Urothelium cell line (cell line): ENCODE results near the gene CLDN7.
"Not testable (repeated sequence)": the region's sequence is repeated elsewhere in the genome, so short reads cannot be mapped to it uniquely, and the experiment has no call there.

ENCODE experiments used
- DNase-seq: peaks from one replicate; pipeline ENCODE4 v3.0.0; 2011; ENCODE audit warnings: low spot score, mixed read lengths
- FAIRE-seq: peaks from 2 replicates; lab custom pipeline; 2011; peaks lifted over from hg19 to GRCh38; lab: Jason Lieb, UNC

CLDN7 gene

DNA sequence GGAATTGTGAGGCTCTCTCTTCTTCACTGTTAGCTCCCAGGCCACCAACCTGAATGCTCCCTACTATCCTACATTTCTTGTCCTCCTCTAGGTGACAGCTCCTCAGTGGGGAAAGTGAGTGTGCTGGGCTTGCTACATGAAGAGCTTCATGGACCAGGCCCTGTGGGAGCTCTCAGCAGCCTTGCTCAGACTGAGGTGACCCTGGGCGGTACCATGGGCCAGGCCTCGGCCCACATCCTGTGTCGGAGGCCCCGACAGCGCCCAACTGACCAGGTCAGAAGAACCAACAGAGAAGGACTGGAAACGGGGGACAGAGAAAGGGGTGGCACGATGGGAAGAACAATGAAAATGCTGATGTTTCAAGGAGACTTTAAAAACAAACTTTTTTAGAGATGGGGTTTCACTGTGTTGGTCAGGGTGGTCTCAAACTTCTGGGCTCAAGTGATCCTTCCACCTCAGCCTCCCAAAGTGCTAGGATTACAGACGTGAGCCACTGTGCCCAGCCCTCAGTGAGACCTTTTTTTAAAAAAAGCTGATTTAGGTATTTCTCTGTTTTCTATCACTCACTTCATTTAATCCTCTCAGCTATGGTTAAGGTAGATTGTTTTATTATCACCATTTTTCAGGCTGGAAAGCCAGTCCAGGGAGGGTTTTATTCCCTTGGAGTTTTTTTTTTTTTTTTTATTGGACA, 5.4 kb downstream of the CLDN7 start:
- FAIRE-seq: no peak
- DNase-seq: no peak

DNA sequence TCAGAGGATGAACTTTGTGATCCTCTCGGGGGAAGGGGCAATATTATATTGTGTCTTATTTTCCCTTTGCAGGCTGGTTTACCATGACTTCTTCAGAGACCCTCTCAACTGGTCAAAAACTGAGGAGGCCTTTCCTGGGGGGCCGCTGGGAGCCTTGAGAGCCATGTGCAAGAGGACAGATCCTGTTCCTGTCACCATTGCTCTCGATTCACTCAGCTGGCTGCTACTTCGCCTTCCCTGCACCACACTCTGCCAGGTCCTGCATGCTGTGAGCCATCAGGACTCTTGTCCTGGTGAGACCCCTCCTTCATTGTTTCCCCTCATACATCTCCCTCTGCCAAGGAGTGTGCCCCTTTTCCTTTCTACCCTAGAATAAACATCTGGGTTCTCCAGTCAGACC, 7.8 kb downstream of the CLDN7 start:
- FAIRE-seq (no peak), DNase-seq (no peak)

DNA sequence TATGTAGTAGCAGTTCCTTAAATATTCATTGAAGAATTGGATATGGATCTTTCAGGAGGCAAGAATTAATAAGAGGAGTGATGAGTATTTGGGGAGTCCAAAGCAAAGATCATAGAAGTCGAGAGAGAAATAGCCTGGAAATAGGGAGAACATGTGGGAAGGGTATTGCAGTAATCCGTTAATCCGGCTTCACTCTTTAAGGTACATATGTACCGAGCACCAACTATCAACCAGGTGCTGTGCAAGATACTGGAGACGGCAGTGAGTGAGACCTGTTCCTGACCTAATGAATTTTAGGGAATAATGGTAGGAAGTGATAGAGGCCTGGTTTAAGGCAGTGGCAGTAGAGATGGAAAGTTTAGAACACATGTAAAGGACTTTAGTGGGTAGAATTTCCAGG, 9.2 kb downstream of the CLDN7 start:
- DNase-seq: no peak
- FAIRE-seq: no peak

DNA sequence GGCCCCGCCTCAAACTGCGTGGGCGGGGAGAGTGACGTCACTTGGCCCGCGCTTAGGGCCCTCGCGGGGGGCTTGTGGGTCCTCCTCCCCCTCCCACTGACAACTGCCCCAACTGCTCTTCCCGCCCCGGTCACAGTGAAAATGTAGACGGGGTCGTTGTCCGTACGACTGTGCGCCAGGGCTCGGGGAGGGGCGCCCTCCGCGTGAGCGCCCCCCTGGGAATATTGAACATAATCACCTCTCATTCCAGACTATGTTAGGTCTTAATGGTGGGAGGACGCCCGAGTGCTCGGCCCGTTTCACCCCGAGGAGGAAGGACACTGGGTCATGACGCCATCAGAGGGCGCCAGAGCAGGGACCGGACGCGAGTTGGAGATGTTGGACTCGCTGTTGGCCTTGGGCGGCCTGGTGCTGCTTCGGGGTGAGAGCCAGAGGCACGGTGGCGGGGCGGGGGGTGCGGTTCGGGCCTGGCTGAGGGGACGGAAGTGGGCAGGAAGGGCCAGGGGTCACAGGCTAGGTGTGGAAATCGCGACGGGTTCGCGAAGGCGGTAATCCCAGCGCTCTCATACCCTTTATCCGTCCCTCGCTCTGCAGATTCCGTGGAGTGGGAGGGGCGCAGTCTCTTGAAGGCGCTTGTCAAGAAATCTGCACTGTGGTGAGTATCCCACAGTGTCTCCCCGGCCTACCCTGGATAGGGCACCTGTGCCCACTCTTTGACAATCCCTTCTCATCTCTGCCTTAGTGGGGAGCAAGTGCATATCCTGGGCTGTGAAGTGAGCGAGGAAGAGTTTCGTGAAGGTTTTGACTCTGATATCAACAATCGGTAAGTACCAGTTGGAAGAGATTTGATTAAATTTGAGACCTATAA, 9.9 kb downstream of the CLDN7 start, which contains the start of gene ELP5:
ELP5 (plus strand) TSS at position 40 of the 868 bp plus-strand sequence; CDS start at position 376, 336 bp downstream.
- FAIRE-seq (peak; percentile 13), DNase-seq (peak; percentile 84)

GRCh38 chr17:7251661-7252175, 10.6 kb downstream of the CLDN7 start, which contains the start of gene CTDNEP1:
TSS of gene CTDNEP1 (minus strand) at chr17:7251734. CDS start at chr17:7251296, 438 bp downstream.
- FAIRE-seq (peak; percentile 81), DNase-seq (peak; percentile 92)

DNA sequence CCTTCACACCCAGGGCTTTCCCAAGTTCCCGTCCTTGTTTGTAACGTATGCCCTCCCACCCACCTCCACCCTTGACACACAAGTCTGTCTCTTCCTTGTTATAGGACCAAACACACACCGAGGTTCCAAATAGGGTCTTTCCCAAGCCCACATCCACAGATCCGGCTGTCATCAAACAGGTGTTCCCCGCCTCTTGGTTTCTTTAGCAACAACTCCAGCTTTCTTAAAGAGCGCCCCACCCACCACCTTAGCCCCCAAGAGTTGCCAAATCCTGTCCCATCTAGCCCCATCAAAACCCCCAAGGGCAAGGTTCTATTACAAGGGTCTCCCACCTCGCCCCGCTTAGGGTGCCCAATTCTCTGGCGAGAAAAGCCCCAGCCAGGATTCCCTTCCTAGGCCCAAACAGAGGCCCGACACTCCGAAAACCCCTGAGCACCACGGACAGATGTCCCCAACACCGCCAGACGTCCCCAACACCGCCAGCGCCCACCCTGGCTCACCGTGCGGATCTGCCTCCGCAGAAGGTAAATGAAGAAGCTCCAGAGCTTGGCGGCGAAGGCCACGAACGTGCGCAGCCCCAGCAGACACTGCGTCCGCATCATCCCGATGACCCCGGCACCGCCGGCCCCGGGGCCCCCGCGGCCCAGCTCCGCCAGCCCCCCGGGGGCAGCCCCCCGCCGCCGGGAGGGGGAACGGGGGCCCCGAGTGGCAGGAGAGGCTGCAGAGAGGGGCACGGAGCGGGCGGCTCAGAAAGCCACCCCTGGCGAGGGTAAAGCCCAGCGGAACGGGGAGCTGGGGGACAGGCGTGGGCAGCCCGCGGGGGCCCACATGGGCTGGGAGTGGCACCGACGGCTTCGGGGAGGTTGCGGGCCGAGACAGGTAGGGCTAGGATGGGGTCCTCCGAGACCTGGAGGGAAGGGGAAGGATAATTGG, 11.3 kb downstream of the CLDN7 start:
- no peak for FAIRE-seq
- DNase-seq: no peak

GRCh38 chr17:7249830-7250229, 12.4 kb downstream of the CLDN7 start:
- FAIRE-seq: no peak
- no peak for DNase-seq

- no peak for FAIRE-seq
- DNase-seq: no peak
Observed at GRCh38 chr17:7249214-7249613, 13.1 kb downstream of the CLDN7 start.

- DNase-seq (no peak), FAIRE-seq (no peak)
Observed at GRCh38 chr17:7248796-7249195, 13.5 kb downstream of the CLDN7 start.

GRCh38 chr17:7246779-7247178, 15.5 kb downstream of the CLDN7 start:
- FAIRE-seq (no peak), DNase-seq (no peak)

DNA sequence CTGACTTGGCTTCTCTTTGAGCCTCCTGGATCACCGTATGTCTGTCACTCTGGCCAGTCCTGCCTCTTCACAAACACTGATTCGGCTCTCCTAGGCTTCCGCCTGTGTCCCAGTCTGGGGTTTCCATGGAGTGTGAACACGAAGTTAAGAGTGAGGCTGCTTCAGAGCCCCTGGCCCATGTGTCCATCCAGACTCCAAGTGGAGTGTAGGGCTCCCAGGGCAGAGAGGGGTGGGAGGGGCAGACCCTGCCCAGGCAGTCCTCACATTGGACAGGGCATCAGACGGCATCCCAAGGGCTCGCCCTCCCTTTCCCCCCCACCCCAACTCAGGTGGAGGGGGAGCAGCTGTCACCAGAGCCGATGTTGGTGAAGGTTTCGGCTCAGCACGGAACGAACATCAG, 18.4 kb downstream of the CLDN7 start:
- FAIRE-seq, DNase-seq: not testable (repeated sequence)

GRCh38 chr17:7243453-7243729, 18.9 kb downstream of the CLDN7 start:
- FAIRE-seq (no peak), DNase-seq (no peak)

DNA sequence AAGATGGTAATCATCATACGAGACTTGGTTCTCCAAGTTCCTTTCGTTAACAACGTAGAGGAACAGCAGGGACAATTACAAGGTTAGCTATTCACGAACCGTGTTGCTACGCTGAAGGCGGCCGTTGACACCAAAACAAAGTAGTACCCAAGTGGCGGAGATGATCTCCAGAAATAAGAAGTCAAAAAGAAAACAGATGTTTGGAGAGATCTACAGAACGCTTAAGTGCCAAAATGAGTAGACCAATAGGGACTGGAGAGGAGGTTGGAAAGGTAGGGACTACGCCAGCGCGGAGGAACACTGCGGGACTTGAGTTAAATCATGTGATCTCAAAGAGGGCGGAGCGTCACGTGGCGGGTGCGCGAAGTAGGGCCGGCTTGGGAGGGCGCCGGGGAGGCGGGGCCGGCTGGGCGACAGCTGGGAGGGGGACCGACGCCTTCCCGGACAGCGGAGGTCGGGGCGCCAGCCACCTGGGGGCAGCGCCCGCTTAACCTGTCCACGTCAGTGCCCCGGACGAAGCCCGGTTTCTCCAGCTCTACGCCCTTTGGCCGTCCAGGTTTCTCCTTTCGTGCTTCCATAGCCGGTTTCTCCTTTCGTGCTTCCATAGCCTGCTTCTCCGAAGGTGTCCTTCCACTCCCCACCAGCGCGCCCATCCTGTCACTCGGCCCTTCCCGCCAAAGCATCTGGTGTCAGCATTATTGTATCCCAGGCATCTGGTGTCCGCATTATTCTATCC, 19.4 kb downstream of the CLDN7 start:
- no peak for FAIRE-seq
- peak; percentile 79 for DNase-seq

GRCh38 chr17:7241783-7242716, 20.2 kb downstream of the CLDN7 start, which contains the start of gene GABARAP:
TSS of gene GABARAP (minus strand) at chr17:7242449. CDS start at chr17:7242330, 119 bp downstream.
- DNase-seq: peak; percentile 72
- no peak for FAIRE-seq

- DNase-seq (no peak), FAIRE-seq (no peak)
Observed at GRCh38 chr17:7241090-7241733, 21.1 kb downstream of the CLDN7 start.

- FAIRE-seq (no peak), DNase-seq (no peak)
Observed at GRCh38 chr17:7240375-7240774, 21.9 kb downstream of the CLDN7 start.

DNA sequence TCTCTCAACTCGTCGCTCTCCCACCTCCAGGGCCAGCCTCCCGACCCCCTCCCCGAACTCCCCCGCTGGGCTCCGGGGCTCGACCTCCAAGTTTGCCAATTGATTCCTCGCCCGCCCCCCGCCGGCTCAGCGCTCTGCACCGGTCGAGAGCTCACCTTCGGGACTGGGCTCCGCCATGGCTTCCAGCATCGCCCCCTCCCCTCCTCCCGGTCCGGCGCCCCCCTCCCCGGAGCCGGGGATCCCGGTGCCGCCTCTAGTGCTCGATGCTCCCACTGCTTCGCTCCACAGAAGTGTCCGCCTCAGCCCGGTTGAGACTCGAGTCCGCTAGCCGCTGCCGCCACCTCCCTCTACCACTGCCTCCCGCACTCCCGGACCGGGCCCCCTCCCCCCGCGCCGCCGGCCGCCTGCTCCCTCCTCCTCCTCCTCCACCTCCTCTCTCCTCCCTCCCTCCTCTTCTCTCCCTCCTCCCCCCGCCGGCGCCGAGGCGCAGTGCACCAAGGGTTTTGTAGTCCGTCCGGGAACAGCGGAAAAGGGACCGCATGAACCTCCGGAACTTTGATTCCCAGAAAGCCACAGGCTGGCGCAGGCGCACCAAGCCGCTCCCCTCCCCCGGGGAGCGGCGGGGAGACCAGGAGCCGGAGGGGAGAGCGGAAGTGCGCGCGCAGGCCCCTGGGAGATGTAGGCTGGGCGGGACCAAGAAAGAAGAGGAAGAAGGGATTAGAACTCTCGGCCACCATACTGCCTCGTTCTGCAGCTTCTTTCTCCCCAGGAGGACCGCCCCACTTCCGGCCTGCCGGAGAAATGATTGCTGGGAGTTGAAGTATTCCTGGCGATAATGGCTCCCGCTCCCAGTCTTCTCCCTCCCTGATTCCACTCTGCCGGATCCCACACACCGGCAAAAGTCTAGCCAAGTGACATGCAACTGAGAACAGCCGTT, 22.9 kb downstream of the CLDN7 start, which contains the start of gene PHF23:
PHF23 (minus strand) TSS at position 367 of the 937 bp plus-strand sequence; CDS start at position 189, 178 bp downstream.
- DNase-seq (peak; percentile 95), FAIRE-seq (no peak)
